ENCODE measurements around the gene INPP5A.

The INPP5A gene

GRCh38 chr10:132611986-132612385, 74.4 kb downstream of the INPP5A start:
- no peak for DNase-seq (ENCODE audit: low read depth)

GRCh38 chr10:132612571-132613504, 75.3 kb downstream of the INPP5A start:
- no peak for DNase-seq (ENCODE audit: low read depth)

GRCh38 chr10:132613566-132614348, 76.2 kb downstream of the INPP5A start:
- DNase-seq (ENCODE audit: low read depth) = no peak

GRCh38 chr10:132614431-132615340, 77.1 kb downstream of the INPP5A start:
- DNase-seq (ENCODE audit: low read depth) = no peak

- no peak for DNase-seq (ENCODE audit: low read depth)
Observed at GRCh38 chr10:132615341-132616169, 78.0 kb downstream of the INPP5A start.

GRCh38 chr10:132616170-132616995, 78.8 kb downstream of the INPP5A start:
- peak; percentile 66 for DNase-seq (ENCODE audit: low read depth)

- no peak for DNase-seq (ENCODE audit: low read depth)
Observed at GRCh38 chr10:132616996-132617736, 79.6 kb downstream of the INPP5A start.

GRCh38 chr10:132617737-132618052, 80.1 kb downstream of the INPP5A start:
- DNase-seq (ENCODE audit: low read depth) = no peak

- no peak for DNase-seq (ENCODE audit: low read depth)
Observed at GRCh38 chr10:132618158-132618919, 80.8 kb downstream of the INPP5A start.

GRCh38 chr10:132619927-132620326, 82.3 kb downstream of the INPP5A start:
- no peak for DNase-seq (ENCODE audit: low read depth)

GRCh38 chr10:132624061-132624846, 86.7 kb downstream of the INPP5A start:
- DNase-seq (ENCODE audit: low read depth) = no peak

- no peak for DNase-seq (ENCODE audit: low read depth)
Observed at GRCh38 chr10:132624847-132625471, 87.4 kb downstream of the INPP5A start.

- DNase-seq (ENCODE audit: low read depth) = no peak
Observed at GRCh38 chr10:132626019-132626760, 88.6 kb downstream of the INPP5A start.

- DNase-seq (ENCODE audit: low read depth) = no peak
Observed at GRCh38 chr10:132626761-132627665, 89.4 kb downstream of the INPP5A start.

- no peak for DNase-seq (ENCODE audit: low read depth)
Observed at GRCh38 chr10:132627666-132628531, 90.3 kb downstream of the INPP5A start.

Data from activated T-cell treated with anti-CD3 and anti-CD28 coated beads for 48 hours (primary cell).